Mesendoderm (in vitro differentiated cells): ENCODE results near the gene TXNDC16.

Experiments used
- DNase-seq: peaks from one replicate; pipeline ENCODE4 v3.0.0; 2013
- H2AK5ac ChIP-seq: 2 replicates; pipeline ENCODE4 v1.6.1; 2013; ENCODE audit warnings: low read length, inconsistent platforms
- H2BK120ac ChIP-seq: 2 replicates; pipeline ENCODE4 v1.6.1; 2013; ENCODE audit warnings: low read depth, mild to moderate bottlenecking, low read length, moderate library complexity, mixed read lengths
- H2BK15ac ChIP-seq: replicated peaks from 2 replicates; pipeline ENCODE4 v1.6.1; 2013; ENCODE audit warnings: low read depth, mild to moderate bottlenecking, moderate library complexity
- H2BK5ac ChIP-seq: 2 replicates; pipeline ENCODE4 v1.6.1; 2013; ENCODE audit warnings: low read length, inconsistent platforms
- H3K18ac ChIP-seq: 2 replicates; pipeline ENCODE4 v1.6.1; 2013; ENCODE audit warnings: mild to moderate bottlenecking, low read length, mixed read lengths
- H3K23ac ChIP-seq: one replicate; pipeline ENCODE4 v1.6.1; 2013; ENCODE audit warnings: low read length
- H3K27ac ChIP-seq: 2 replicates; pipeline ENCODE4 v1.5.1; 2013; ENCODE audit warnings: low read depth, mild to moderate bottlenecking, inconsistent platforms, low read length, moderate library complexity
- H3K27me3 ChIP-seq: 2 replicates; pipeline ENCODE4 v1.6.1; 2013; ENCODE audit warnings: low read length, control low read depth, mild to moderate bottlenecking, inconsistent platforms; ENCODE audit not compliant: insufficient read depth, poor library complexity
- H3K36me3 ChIP-seq: 2 replicates; pipeline ENCODE4 v1.6.1; 2013; ENCODE audit warnings: low read length, inconsistent platforms; ENCODE audit not compliant: control insufficient read depth, insufficient read depth
- H3K4ac ChIP-seq: one replicate; pipeline ENCODE4 v1.6.1; 2013; ENCODE audit warnings: low read depth, mild to moderate bottlenecking, low read length, moderate library complexity
- H3K4me1 ChIP-seq: 2 replicates; pipeline ENCODE4 v1.6.1; 2013; ENCODE audit warnings: low read depth, low read length, inconsistent platforms; ENCODE audit not compliant: control insufficient read depth
- H3K4me2 ChIP-seq: 2 replicates; pipeline ENCODE4 v1.6.1; 2013; ENCODE audit warnings: low read length
- H3K4me3 ChIP-seq: 2 replicates; pipeline ENCODE4 v1.5.1; 2013; ENCODE audit warnings: mild to moderate bottlenecking, low read length
- H3K56ac ChIP-seq: one replicate; pipeline ENCODE4 v1.6.1; 2013; ENCODE audit warnings: low read length
- H3K79me1 ChIP-seq: 2 replicates; pipeline ENCODE4 v1.6.1; 2013; ENCODE audit warnings: low read length, inconsistent platforms
- H3K79me2 ChIP-seq: 2 replicates; pipeline ENCODE4 v1.6.1; 2013; ENCODE audit warnings: mild to moderate bottlenecking, low read length; ENCODE audit not compliant: control insufficient read depth, insufficient read depth
- H3K9ac ChIP-seq: 2 replicates; pipeline ENCODE4 v1.6.1; 2013; ENCODE audit warnings: low read length, inconsistent platforms
- H4K5ac ChIP-seq: one replicate; pipeline ENCODE4 v1.6.1; 2013; ENCODE audit warnings: low read length
- H4K8ac ChIP-seq: one replicate; pipeline ENCODE4 v1.6.1; 2013; ENCODE audit warnings: low read depth, mild to moderate bottlenecking, control low read depth, low read length, moderate library complexity
- WGBS: extraction: QIAGEN DNeasy Blood & Tissue Kit; methylation state at CpG from one replicate; pipeline ENCODE4 v1.1.7; 2013; ENCODE audit warnings: low lambda C conversion rate, missing lambda C conversion rate; ENCODE audit not compliant: insufficient coverage; ENCODE audit errors: extremely low coverage; 5-methylcytosine and 5-hydroxymethylcytosine counted together

TXNDC16 gene

GRCh38 chr14:52550661-52551060 lies 1.6 kb downstream of the TXNDC16 start:
- no peak overlapping the region for H2BK5ac ChIP-seq
- H4K5ac ChIP-seq, result no peak overlapping the region
- DNase-seq, result no peak
- no peak overlapping the region for H2BK120ac ChIP-seq
- no peak overlapping the region for H3K4me2 ChIP-seq
- no peak overlapping the region for H3K4me3 ChIP-seq
- H3K9ac ChIP-seq, result no peak overlapping the region
- H4K8ac ChIP-seq, result no peak overlapping the region
- no CpG with 5 or more reads among the region's 3 CpGs for WGBS
- no peaks in the 10 kb centered on the region for H3K79me2 ChIP-seq
- no peak overlapping the region for H2BK15ac ChIP-seq
- H3K27ac ChIP-seq, result no peak overlapping the region
- no peak overlapping the region for H3K18ac ChIP-seq
- H3K36me3 ChIP-seq, result no peaks in the 10 kb centered on the region
- H3K27me3 ChIP-seq, result peaks cover 2% of the 10 kb centered on the region
- peaks cover 2% of the 10 kb centered on the region for H3K79me1 ChIP-seq
- H3K4me1 ChIP-seq, result peaks cover 2% of the 10 kb centered on the region
- no peak overlapping the region for H3K56ac ChIP-seq
- no peak overlapping the region for H2AK5ac ChIP-seq
- H3K4ac ChIP-seq, result no peak overlapping the region
- no peak overlapping the region for H3K23ac ChIP-seq

GRCh38 chr14:52547526-52547925 lies 4.8 kb downstream of the TXNDC16 start:
- H3K23ac ChIP-seq, result no peak overlapping the region
- H2BK15ac ChIP-seq, result no peak overlapping the region
- no peak overlapping the region for H3K9ac ChIP-seq
- no peak overlapping the region for H3K56ac ChIP-seq
- no peak overlapping the region for H2BK120ac ChIP-seq
- no peak overlapping the region for H4K5ac ChIP-seq
- H3K18ac ChIP-seq, result no peak overlapping the region
- no peak overlapping the region for H3K4ac ChIP-seq
- no peaks in the 10 kb centered on the region for H3K36me3 ChIP-seq
- no peaks in the 10 kb centered on the region for H3K79me2 ChIP-seq
- H2BK5ac ChIP-seq, result no peak overlapping the region
- no peaks in the 10 kb centered on the region for H3K27me3 ChIP-seq
- H3K4me3 ChIP-seq, result no peak overlapping the region
- DNase-seq, result peak; percentile 46
- H3K4me2 ChIP-seq, result no peak overlapping the region
- no peak overlapping the region for H4K8ac ChIP-seq
- no CpG with 5 or more reads among the region's 3 CpGs for WGBS
- H3K79me1 ChIP-seq, result peaks cover 2% of the 10 kb centered on the region
- peaks cover 2% of the 10 kb centered on the region for H3K4me1 ChIP-seq
- no peak overlapping the region for H2AK5ac ChIP-seq
- H3K27ac ChIP-seq, result no peak overlapping the region

GRCh38 chr14:52547027-52547426 lies 5.3 kb downstream of the TXNDC16 start:
- no peak overlapping the region for H2BK120ac ChIP-seq
- no peak overlapping the region for H3K9ac ChIP-seq
- H4K5ac ChIP-seq, result no peak overlapping the region
- H4K8ac ChIP-seq, result no peak overlapping the region
- no peak for DNase-seq
- no peak overlapping the region for H2AK5ac ChIP-seq
- no peaks in the 10 kb centered on the region for H3K27me3 ChIP-seq
- H2BK5ac ChIP-seq, result no peak overlapping the region
- no peak overlapping the region for H3K56ac ChIP-seq
- H3K4me3 ChIP-seq, result no peak overlapping the region
- H3K4me1 ChIP-seq, result peaks cover 2% of the 10 kb centered on the region
- no peak overlapping the region for H3K23ac ChIP-seq
- no peaks in the 10 kb centered on the region for H3K79me2 ChIP-seq
- H3K18ac ChIP-seq, result no peak overlapping the region
- peaks cover 2% of the 10 kb centered on the region for H3K79me1 ChIP-seq
- H3K4me2 ChIP-seq, result no peak overlapping the region
- no CpG with 5 or more reads among the region's 2 CpGs for WGBS
- no peaks in the 10 kb centered on the region for H3K36me3 ChIP-seq
- H3K27ac ChIP-seq, result no peak overlapping the region
- H3K4ac ChIP-seq, result no peak overlapping the region
- H2BK15ac ChIP-seq, result no peak overlapping the region

GRCh38 chr14:52546318-52546670 lies 6.0 kb downstream of the TXNDC16 start:
- Histone ChIP-seq H3K36me3 (no peaks in the 10 kb centered on the region), H3K9ac (no peak overlapping the region), H3K56ac (no peak overlapping the region), H3K23ac (no peak overlapping the region), H3K4ac (no peak overlapping the region), H3K18ac (no peak overlapping the region), H3K4me1 (peaks cover 2% of the 10 kb centered on the region), H2BK15ac (no peak overlapping the region), H3K27ac (no peak overlapping the region), H2BK120ac (no peak overlapping the region), H4K8ac (no peak overlapping the region), H2AK5ac (no peak overlapping the region), H3K4me3 (no peak overlapping the region), H3K4me2 (no peak overlapping the region), H3K79me1 (peaks cover 2% of the 10 kb centered on the region), H3K79me2 (no peaks in the 10 kb centered on the region), H4K5ac (no peak overlapping the region), H3K27me3 (no peaks in the 10 kb centered on the region), H2BK5ac (no peak overlapping the region)
- no CpG with 5 or more reads among the region's 4 CpGs for WGBS
- no peak for DNase-seq

GRCh38 chr14:52545584-52546317 lies 6.6 kb downstream of the TXNDC16 start:
- Histone ChIP-seq H2BK5ac (no peak overlapping the region), H3K4me2 (no peak overlapping the region), H2AK5ac (no peak overlapping the region), H3K27me3 (no peaks in the 10 kb centered on the region), H3K23ac (no peak overlapping the region), H3K27ac (no peak overlapping the region), H3K4me1 (peaks cover 2% of the 10 kb centered on the region), H2BK15ac (no peak overlapping the region), H3K4me3 (no peak overlapping the region), H4K8ac (no peak overlapping the region), H2BK120ac (no peak overlapping the region), H3K56ac (no peak overlapping the region), H3K79me2 (no peaks in the 10 kb centered on the region), H3K36me3 (no peaks in the 10 kb centered on the region), H4K5ac (no peak overlapping the region), H3K79me1 (no peaks in the 10 kb centered on the region), H3K9ac (no peak overlapping the region), H3K18ac (no peak overlapping the region), H3K4ac (no peak overlapping the region)
- DNase-seq, result no peak
- WGBS, result no CpG with 5 or more reads among the region's 7 CpGs

- no peak overlapping the region for H4K8ac ChIP-seq
- no peak overlapping the region for H3K56ac ChIP-seq
- no peaks in the 10 kb centered on the region for H3K79me1 ChIP-seq
- no peaks in the 10 kb centered on the region for H3K4me1 ChIP-seq
- H3K18ac ChIP-seq, result no peak overlapping the region
- no peak for DNase-seq
- no peak overlapping the region for H3K4me2 ChIP-seq
- no peak overlapping the region for H3K27ac ChIP-seq
- no peak overlapping the region for H2AK5ac ChIP-seq
- H2BK120ac ChIP-seq, result no peak overlapping the region
- no peaks in the 10 kb centered on the region for H3K79me2 ChIP-seq
- H2BK5ac ChIP-seq, result no peak overlapping the region
- no peaks in the 10 kb centered on the region for H3K36me3 ChIP-seq
- H3K23ac ChIP-seq, result no peak overlapping the region
- H4K5ac ChIP-seq, result no peak overlapping the region
- WGBS, result no CpG with 5 or more reads among the region's 2 CpGs
- H3K4me3 ChIP-seq, result no peak overlapping the region
- no peak overlapping the region for H3K4ac ChIP-seq
- H2BK15ac ChIP-seq, result no peak overlapping the region
- H3K27me3 ChIP-seq, result no peaks in the 10 kb centered on the region
- no peak overlapping the region for H3K9ac ChIP-seq
Measured at GRCh38 chr14:52538623-52539022, 13.7 kb downstream of the TXNDC16 start.
